Breast epithelium (tissue), 4 donors: ENCODE results near the gene OR51G1. TPM values are rescaled to one million over a fixed set of nuclear protein-coding genes. Genes with fewer than 3 reads are reported as not detected.

ENCODE experiments used
- DNase-seq, 2 donors: peaks; one replicate each; pipeline ENCODE4 v3.0.0-alpha.2; 2019; ENCODE audit warnings: low spot score in 2 of 2
- H3K27ac ChIP-seq, 2 donors: fragments of 200-600 bp; sonication (generic) in 1 of 2; one replicate each; pipeline ENCODE4 v1.5.1; 2016 to 2019; ENCODE audit warnings: mild to moderate bottlenecking in 1 of 2
- H3K27me3 ChIP-seq, 2 donors: fragments of 200-600 bp; sonication (generic) in 1 of 2; one replicate each; pipeline versions ENCODE4 v1.5.1 to v1.6.0; 2017 to 2019; ENCODE audit warnings: control low read depth in 1 of 2, mild to moderate bottlenecking in 1 of 2
- H3K36me3 ChIP-seq: fragments of 200-600 bp; one replicate; pipeline ENCODE4 v1.5.1; 2019
- H3K4me1 ChIP-seq, 2 donors: fragments of 200-600 bp; sonication (generic); one replicate each; pipeline ENCODE4 v1.5.1; 2016 to 2019; ENCODE audit warnings: control low read depth in 1 of 2
- H3K4me3 ChIP-seq, 3 donors: fragments of 200-600 bp; sonication (generic); 1 replicate in 2 of 3; 2 replicates in 1 of 3; pipeline ENCODE4 v1.5.1; 2016 to 2019; ENCODE audit warnings: mild to moderate bottlenecking in 3 of 3, moderate library complexity in 2 of 3
- H3K9me3 ChIP-seq, 2 donors: fragments of 200-600 bp; sonication (generic) in 1 of 2; one replicate each; pipeline ENCODE4 v1.5.1; 2016 to 2019; ENCODE audit warnings: control low read depth in 1 of 2
- POLR2A ChIP-seq: fragments of 450-650 bp; IDR thresholded peaks from one replicate; pipeline ENCODE4 v1.6.1; 2016; ENCODE audit warnings: antibody characterized with exemption, mild to moderate bottlenecking, moderate library complexity
- POLR2AphosphoS5 ChIP-seq, 3 donors: sonication (generic); formaldehyde crosslinking; IDR thresholded peaks; one replicate each; pipeline ENCODE4 v1.6.1; 2017; ENCODE audit warnings: antibody characterized with exemption in 3 of 3
- intact Hi-C: fragments of 100-400 bp; cut with DNase I; formaldehyde crosslinking; loops from one replicate; pipeline ENCODE4 v1.15.1; 2023; ENCODE audit warnings: low total_unique reads
- total RNA-seq, 3 donors: library from RNA; depleted of rRNA; stranded (reverse); fragments of >200 nt; gene quantifications; one replicate each; pipeline ENCODE4 v1.1.0, GENCODE V29; 2016
- TF ChIP-seq, protein P1 (sequence below), 3 donors: fragments of 450-650 bp; IDR thresholded peaks; one replicate each; pipeline ENCODE4 v1.5.1; 2016 to 2017; ENCODE audit warnings: antibody characterized with exemption in 3 of 3, mild to moderate bottlenecking in 3 of 3, moderate library complexity in 3 of 3

The OR51G1 gene
- total RNA-seq, 3 donors from 2014 or later = not detected

GRCh38 chr11:4881188-4881587 is 43.0 kb downstream of the OR51G1 start:
- H3K36me3 ChIP-seq = no peaks in the 10 kb centered on the region
- intact Hi-C loops = no loop called here
- no peaks in the 10 kb centered on the region for H3K4me1 ChIP-seq
- H3K4me3 ChIP-seq = no peak overlapping the region
- H3K9me3 ChIP-seq = no peaks in the 10 kb centered on the region
- peaks cover 0 to 5% of the 10 kb centered on the region in 2 donors for H3K27me3 ChIP-seq
- no peak overlapping the region for H3K27ac ChIP-seq
- DNase-seq = no peak
- TF ChIP-seq POLR2A = no peak
- no peak for TF ChIP-seq POLR2AphosphoS5 (IDR thresholded peaks at IDR 0.05)
- TF ChIP-seq, protein P1, sequence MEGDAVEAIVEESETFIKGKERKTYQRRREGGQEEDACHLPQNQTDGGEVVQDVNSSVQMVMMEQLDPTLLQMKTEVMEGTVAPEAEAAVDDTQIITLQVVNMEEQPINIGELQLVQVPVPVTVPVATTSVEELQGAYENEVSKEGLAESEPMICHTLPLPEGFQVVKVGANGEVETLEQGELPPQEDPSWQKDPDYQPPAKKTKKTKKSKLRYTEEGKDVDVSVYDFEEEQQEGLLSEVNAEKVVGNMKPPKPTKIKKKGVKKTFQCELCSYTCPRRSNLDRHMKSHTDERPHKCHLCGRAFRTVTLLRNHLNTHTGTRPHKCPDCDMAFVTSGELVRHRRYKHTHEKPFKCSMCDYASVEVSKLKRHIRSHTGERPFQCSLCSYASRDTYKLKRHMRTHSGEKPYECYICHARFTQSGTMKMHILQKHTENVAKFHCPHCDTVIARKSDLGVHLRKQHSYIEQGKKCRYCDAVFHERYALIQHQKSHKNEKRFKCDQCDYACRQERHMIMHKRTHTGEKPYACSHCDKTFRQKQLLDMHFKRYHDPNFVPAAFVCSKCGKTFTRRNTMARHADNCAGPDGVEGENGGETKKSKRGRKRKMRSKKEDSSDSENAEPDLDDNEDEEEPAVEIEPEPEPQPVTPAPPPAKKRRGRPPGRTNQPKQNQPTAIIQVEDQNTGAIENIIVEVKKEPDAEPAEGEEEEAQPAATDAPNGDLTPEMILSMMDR (IDR thresholded peaks at IDR 0.05) = no peak

Other genes with a start within 250 kb of the OR51G1 start
- not detected for gene OR51E2, start 226.5 kb downstream of the OR51G1 start, total RNA-seq
- not detected for gene MMP26, start 219.6 kb downstream of the OR51G1 start, total RNA-seq
- gene OR51F1, start 154.4 kb downstream of the OR51G1 start, total RNA-seq = not detected
- not detected for gene OR52R1, start 120.0 kb downstream of the OR51G1 start, total RNA-seq
- gene OR51F2, start 103.0 kb downstream of the OR51G1 start, total RNA-seq = not detected
- gene OR51S1, start 75.1 kb downstream of the OR51G1 start, total RNA-seq = not detected
- gene OR51T1, start 42.4 kb downstream of the OR51G1 start, total RNA-seq = not detected
- gene OR51A7, start 20.6 kb downstream of the OR51G1 start, total RNA-seq = not detected
- not detected for gene OR51G2, start 5.0 kb downstream of the OR51G1 start, total RNA-seq
- not detected for gene OR51A4, start 23.3 kb upstream of the OR51G1 start, total RNA-seq
- gene OR51A2, start 31.4 kb upstream of the OR51G1 start, total RNA-seq = not detected
- gene OR51L1, start 70.5 kb upstream of the OR51G1 start, total RNA-seq = not detected
- gene OR52J3, start 122.2 kb upstream of the OR51G1 start, total RNA-seq = not detected
- gene OR52E2, start 135.3 kb upstream of the OR51G1 start, total RNA-seq = not detected
- gene OR52E1, start 145.2 kb upstream of the OR51G1 start, total RNA-seq = not detected
- gene OR52A5, start 214.0 kb upstream of the OR51G1 start, total RNA-seq = not detected
- gene OR52A1, start 230.4 kb upstream of the OR51G1 start, total RNA-seq = not detected